Keratinocyte (primary cell): ENCODE data around the gene RBBP8.

Experiments
- CTCF ChIP-seq, 3 experiments: IDR thresholded peaks in 1 of 3; conservative IDR thresholded peaks in 1 of 3; optimal IDR thresholded peaks in 1 of 3; 2 replicates in 2 of 3; 3 replicates in 1 of 3; pipeline versions ENCODE3 to v1.5.1; 2011; ENCODE audit warnings: low read length in 3 of 3, mild to moderate bottlenecking in 3 of 3, moderate library complexity in 2 of 3, control low read depth in 1 of 3, inconsistent platforms in 1 of 3; ENCODE audit not compliant: insufficient read depth in 2 of 3; ENCODE audit errors: extremely low read depth in 1 of 3
- EZH2 ChIP-seq: IDR thresholded peaks from one replicate; pipeline ENCODE4 v1.6.1; 2012; ENCODE audit warnings: inconsistent platforms, mild to moderate bottlenecking, low read length, moderate library complexity

- TF ChIP-seq CTCF (optimal IDR thresholded peaks at IDR 0.05 in 1 of 3, IDR thresholded peaks at IDR 0.05 in 1 of 3, conservative IDR thresholded peaks at IDR 0.05 in 1 of 3; ENCODE audit: extremely low read depth in 1 of 3, insufficient read depth in 2 of 3, low read length in 3 of 3), result no peak
- no peak for TF ChIP-seq EZH2
These were observed 1.7 kb downstream of the RBBP8 start for GRCh38 chr18:22934789-22935188.
